DOHH2 (cell line): Measurements from ENCODE around the gene GARIN5B.

Source experiments
- H3F3A ChIP-seq: fragments of 200-600 bp; sonication (generic), shearing (Covaris generic); 2 replicates; pipeline ENCODE4 v1.6.0; 2016; ENCODE audit warnings: antibody characterized with exemption, mild to moderate bottlenecking; ENCODE audit not compliant: control insufficient read depth, insufficient read depth
- H3K27ac ChIP-seq: fragments of 200-600 bp; sonication (generic); 2 replicates; pipeline ENCODE4 v1.5.1; 2014; ENCODE audit warnings: low read depth, mild to moderate bottlenecking, low read length, moderate library complexity
- H3K27me3 ChIP-seq: fragments of 200-600 bp; sonication (generic); 2 replicates; pipeline ENCODE4 v1.6.1; 2014; ENCODE audit warnings: mild to moderate bottlenecking, low read length, mixed read lengths; ENCODE audit not compliant: control insufficient read depth
- H3K36me3 ChIP-seq: fragments of 200-600 bp; sonication (generic); 2 replicates; pipeline ENCODE4 v1.6.1; 2014; ENCODE audit warnings: mild to moderate bottlenecking, low read length, moderate library complexity, mixed read lengths; ENCODE audit not compliant: control insufficient read depth
- H3K4me1 ChIP-seq: fragments of 200-600 bp; sonication (generic); 2 replicates; pipeline ENCODE4 v1.6.1; 2014; ENCODE audit warnings: mild to moderate bottlenecking, low read length, mixed read lengths; ENCODE audit not compliant: control insufficient read depth
- H3K4me2 ChIP-seq: fragments of 200-600 bp; sonication (generic); 2 replicates; pipeline ENCODE4 v1.6.0; 2014; ENCODE audit warnings: mild to moderate bottlenecking, low read length, moderate library complexity
- H3K4me3 ChIP-seq: fragments of 200-600 bp; sonication (generic); 2 replicates; pipeline ENCODE4 v1.5.1; 2014; ENCODE audit warnings: mild to moderate bottlenecking, low read length, mixed read lengths
- H3K79me2 ChIP-seq: fragments of 200-600 bp; sonication (generic); 2 replicates; pipeline ENCODE4 v1.6.1; 2014; ENCODE audit warnings: mild to moderate bottlenecking, low read length, mixed read lengths; ENCODE audit not compliant: control insufficient read depth
- H3K9me2 ChIP-seq: fragments of 200-600 bp; sonication (generic); replicated peaks from 2 replicates; pipeline ENCODE4 v1.6.1; 2014; ENCODE audit warnings: mild to moderate bottlenecking, low read length, mixed read lengths; ENCODE audit not compliant: control insufficient read depth
- H3K9me3 ChIP-seq: fragments of 200-600 bp; sonication (generic); 2 replicates; pipeline ENCODE4 v1.6.1; 2014; ENCODE audit warnings: antibody characterized with exemption, low read length, mixed read lengths; ENCODE audit not compliant: control insufficient read depth, insufficient read depth
- H4K20me1 ChIP-seq: fragments of 200-600 bp; sonication (generic); 2 replicates; pipeline ENCODE4 v1.6.0; 2014; ENCODE audit warnings: low read depth, mild to moderate bottlenecking, antibody characterized with exemption, low read length, moderate library complexity; ENCODE audit not compliant: control insufficient read depth, insufficient read depth
- EZH2phosphoT487 ChIP-seq: fragments of 200-600 bp; sonication (generic); IDR thresholded peaks from 2 replicates; pipeline ENCODE4 v1.6.1; 2017; ENCODE audit warnings: borderline replicate concordance, mild to moderate bottlenecking, antibody characterized with exemption, low read length, moderate library complexity, mixed read lengths
- TF ChIP-seq, protein P1 (sequence below): fragments of 200-600 bp; sonication (generic); IDR thresholded peaks from one replicate; pipeline ENCODE4 v1.5.1; 2014; ENCODE audit warnings: antibody characterized with exemption, mild to moderate bottlenecking, low read depth, low read length; ENCODE audit not compliant: poor library complexity, severe bottlenecking

GARIN5B gene

DNA sequence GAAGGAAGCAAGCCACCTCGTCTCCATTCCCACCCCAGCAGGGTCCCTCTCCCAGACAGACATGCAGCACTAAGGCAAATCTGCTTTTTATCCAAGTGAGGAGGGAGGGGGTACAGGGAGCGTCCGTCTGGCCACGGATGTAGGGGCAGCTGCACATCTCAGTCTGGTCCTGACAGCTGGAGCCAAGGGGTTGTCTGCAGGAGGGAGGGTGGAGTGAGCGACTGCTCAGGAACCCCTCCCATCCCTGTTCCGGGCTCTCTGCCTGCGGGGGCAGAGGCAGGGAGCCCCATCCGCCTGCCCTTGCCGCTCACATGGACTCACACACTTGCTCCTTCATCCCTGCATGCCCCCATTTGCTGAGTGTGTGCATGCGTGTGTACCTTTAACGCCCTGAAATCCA, 16.1 kb upstream of the GARIN5B start:
- no peaks in the 10 kb centered on the region; the same call in none of the 2 replicates for H3K36me3 ChIP-seq
- peaks cover 3% of the 10 kb centered on the region; the same call in 1 of the 2 replicates for H3F3A ChIP-seq
- no peaks in the 10 kb centered on the region for H3K9me2 ChIP-seq
- H4K20me1 ChIP-seq: no peaks in the 10 kb centered on the region
- no peak overlapping the region for H3K4me2 ChIP-seq
- TF ChIP-seq, protein P1, sequence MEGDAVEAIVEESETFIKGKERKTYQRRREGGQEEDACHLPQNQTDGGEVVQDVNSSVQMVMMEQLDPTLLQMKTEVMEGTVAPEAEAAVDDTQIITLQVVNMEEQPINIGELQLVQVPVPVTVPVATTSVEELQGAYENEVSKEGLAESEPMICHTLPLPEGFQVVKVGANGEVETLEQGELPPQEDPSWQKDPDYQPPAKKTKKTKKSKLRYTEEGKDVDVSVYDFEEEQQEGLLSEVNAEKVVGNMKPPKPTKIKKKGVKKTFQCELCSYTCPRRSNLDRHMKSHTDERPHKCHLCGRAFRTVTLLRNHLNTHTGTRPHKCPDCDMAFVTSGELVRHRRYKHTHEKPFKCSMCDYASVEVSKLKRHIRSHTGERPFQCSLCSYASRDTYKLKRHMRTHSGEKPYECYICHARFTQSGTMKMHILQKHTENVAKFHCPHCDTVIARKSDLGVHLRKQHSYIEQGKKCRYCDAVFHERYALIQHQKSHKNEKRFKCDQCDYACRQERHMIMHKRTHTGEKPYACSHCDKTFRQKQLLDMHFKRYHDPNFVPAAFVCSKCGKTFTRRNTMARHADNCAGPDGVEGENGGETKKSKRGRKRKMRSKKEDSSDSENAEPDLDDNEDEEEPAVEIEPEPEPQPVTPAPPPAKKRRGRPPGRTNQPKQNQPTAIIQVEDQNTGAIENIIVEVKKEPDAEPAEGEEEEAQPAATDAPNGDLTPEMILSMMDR: no peak
- TF ChIP-seq EZH2phosphoT487: no peak
- peaks cover 22% of the 10 kb centered on the region for H3K79me2 ChIP-seq
- peaks cover 19% of the 10 kb centered on the region for H3K4me1 ChIP-seq
- no peak overlapping the region for H3K27ac ChIP-seq
- H3K9me3 ChIP-seq: no peaks in the 10 kb centered on the region
- H3K4me3 ChIP-seq: no peak overlapping the region
- H3K27me3 ChIP-seq: peaks cover 6% of the 10 kb centered on the region

DNA sequence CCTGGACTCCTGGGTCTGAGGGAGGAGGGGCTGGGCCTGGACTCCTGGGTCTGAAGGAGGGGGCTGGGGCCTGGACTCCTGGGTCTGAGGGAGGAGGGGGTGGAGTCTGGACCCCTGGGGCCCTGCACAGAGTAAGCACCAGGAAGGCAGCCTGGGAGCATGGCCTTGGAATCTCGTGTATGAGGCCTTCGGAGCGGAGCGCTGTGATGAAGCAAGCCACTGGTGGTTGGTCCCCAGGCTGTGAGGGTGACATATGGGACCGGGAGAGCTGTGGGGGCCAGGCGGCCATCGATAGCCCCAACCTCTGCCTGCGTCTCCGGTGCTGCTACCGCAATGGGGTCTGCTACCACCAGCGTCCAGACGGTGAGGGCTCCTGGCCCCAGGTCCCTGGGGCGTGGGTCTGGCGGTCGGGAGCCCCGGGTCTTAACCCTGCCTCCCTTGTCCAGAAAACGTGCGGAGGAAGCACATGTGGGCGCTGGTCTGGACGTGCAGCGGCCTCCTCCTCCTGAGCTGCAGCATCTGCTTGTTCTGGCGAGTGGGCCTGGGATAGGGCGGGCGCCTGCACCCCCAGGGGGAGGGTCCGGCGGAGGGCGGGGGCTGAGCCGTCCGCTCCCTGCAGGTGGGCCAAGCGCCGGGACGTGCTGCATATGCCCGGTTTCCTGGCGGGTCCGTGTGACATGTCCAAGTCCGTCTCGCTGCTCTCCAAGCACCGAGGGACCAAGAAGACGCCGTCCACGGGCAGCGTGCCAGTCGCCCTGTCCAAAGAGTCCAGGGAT, 14.5 kb upstream of the GARIN5B start:
- TF ChIP-seq, protein P1: no peak
- no peak for TF ChIP-seq EZH2phosphoT487
- Histone ChIP-seq H3K9me2 (no peaks in the 10 kb centered on the region), H3K27ac (no peak overlapping the region), H3K36me3 (no peaks in the 10 kb centered on the region; the same call in 1 of the 2 replicates), H3K4me1 (peaks cover 9% of the 10 kb centered on the region), H3K4me2 (no peak overlapping the region), H3K27me3 (peaks cover 22% of the 10 kb centered on the region), H4K20me1 (no peaks in the 10 kb centered on the region), H3K4me3 (no peak overlapping the region), H3K79me2 (peaks cover 12% of the 10 kb centered on the region), H3F3A (peaks cover 3% of the 10 kb centered on the region; the same call in 1 of the 2 replicates), H3K9me3 (no peaks in the 10 kb centered on the region)

DNA sequence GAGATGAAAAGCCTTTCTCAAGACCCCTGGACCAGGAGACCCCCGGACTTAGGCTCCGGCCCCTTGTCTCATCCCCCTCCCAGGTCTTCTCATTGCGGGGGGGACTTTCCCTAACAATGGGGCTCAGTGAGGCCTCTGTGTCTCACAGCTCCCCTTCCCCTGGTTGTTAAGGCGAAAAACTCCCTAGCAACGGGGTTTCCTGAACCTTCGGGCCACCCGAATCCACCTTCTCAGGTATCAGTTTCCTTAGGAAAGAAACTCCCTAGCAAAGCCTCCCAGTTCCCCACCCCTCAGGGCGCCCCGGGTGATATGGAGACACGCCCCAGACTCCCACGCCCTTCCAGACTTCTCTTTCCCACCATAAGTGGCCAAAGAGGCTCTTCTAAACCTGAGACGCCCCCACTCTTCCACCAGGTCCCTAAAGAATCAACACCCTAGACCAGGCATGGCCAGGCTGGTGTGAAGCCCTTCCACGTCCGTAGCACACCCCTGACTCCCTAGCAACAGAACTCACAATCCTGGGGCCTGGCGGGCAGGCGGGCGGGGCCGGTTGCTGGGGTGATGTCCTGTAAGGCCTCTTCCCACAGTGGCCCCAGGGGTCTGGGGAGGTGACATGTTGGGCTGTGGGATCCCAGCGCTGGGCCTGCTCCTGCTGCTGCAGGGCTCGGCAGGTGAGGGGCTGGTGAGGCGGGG, 13.3 kb upstream of the GARIN5B start, which contains the start of gene TMEM190:
Gene TMEM190 (plus strand): TSS at position 586 of the 693 bp plus-strand sequence. CDS start 28 bp downstream, at position 614.
- TF ChIP-seq, protein P1: no peak
- TF ChIP-seq EZH2phosphoT487: no peak
- H3K36me3 ChIP-seq: no peaks in the 10 kb centered on the region; the same call in 1 of the 2 replicates
- peaks cover under 1% of the 10 kb centered on the region; the same call in 1 of the 2 replicates for H3K79me2 ChIP-seq
- peaks cover 32% of the 10 kb centered on the region for H3K27me3 ChIP-seq
- no peaks in the 10 kb centered on the region for H3K4me1 ChIP-seq
- H4K20me1 ChIP-seq: no peaks in the 10 kb centered on the region
- H3K27ac ChIP-seq: no peak within 1 kb of the TSS
- H3K4me2 ChIP-seq: no peak within 1 kb of the TSS
- H3K9me3 ChIP-seq: no peaks in the 10 kb centered on the region
- peaks cover 3% of the 10 kb centered on the region; the same call in 1 of the 2 replicates for H3F3A ChIP-seq
- no peak within 1 kb of the TSS for H3K4me3 ChIP-seq
- H3K9me2 ChIP-seq: no peaks in the 10 kb centered on the region
